Right ventricle myocardium inferior (tissue), 1 donor: ENCODE measurements around the gene TRAPPC10. TPM values are rescaled to one million over a fixed set of nuclear protein-coding genes. Genes with fewer than 3 reads are reported as not detected.

ENCODE experiments used
- ATAC-seq: fragments of 200-7000 bp; cut with Tn5 transposase; one replicate; pipeline ENCODE4 v1.9.1; 2020; ENCODE audit warnings: mild to moderate bottlenecking, moderate library complexity
- DNase-seq: peaks from one replicate; pipeline ENCODE4 v3.0.0; 2021; ENCODE audit errors: missing footprints
- intact Hi-C: fragments of 100-400 bp; cut with DNase I; formaldehyde crosslinking; loops from one replicate; pipeline ENCODE4 v1.11.0; 2022
- total RNA-seq: library from RNA; stranded (reverse); fragmentation: NEBNext Ultra II Directional; extraction: Animal tissue kit (Norgen Biotek cat#: 25700); gene quantifications from one replicate; pipeline ENCODE4 v1.2.1, GENCODE V29; 2021
- donor health status: DM: no; HTN: yes; CAD: no; lungs with severe emphysema.

Gene TRAPPC10
- total RNA-seq, 1 donor from 2014 or later, result 20.3 TPM

DNA sequence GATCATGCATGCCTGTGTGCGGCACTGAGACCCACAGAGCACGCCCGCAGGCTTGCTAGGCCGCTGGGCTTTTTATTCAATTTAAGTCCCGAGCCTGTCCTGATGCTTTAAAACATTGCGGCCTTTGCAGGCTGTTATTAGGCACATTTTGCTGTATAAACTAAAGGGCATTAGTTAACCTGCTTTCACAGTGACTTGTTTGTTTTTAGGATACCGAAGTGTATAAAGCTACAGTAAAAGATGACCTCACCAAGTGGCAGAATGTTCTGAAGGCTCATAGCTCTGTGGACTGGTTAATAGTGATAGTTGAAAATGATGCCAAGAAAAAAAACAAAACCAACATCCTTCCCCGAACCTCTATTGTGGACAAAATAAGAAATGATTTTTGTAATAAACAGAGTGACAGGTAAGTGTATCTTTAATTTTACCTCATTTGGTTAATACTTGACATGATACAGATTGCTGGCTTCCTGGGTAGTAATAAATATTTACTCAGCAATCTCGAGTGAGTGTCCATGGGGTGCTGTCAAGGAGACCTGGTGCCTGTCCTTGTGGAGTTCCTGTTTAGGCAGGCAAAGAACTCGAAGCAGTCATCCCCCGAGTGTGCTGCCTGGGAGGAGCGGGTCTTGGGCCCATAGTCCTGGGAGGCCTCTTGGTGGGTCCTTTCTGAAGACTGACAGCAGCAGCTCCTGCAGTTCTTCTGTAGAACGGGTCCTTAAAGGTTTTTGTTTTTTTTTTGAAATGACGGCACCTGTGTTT is 40.1 kb downstream of the TRAPPC10 start:
- DNase-seq, result no peak
- intact Hi-C loops, result no loop called here
- peak; percentile 47 for ATAC-seq

GRCh38 chr21:44052830-44053226 is 40.7 kb downstream of the TRAPPC10 start:
- DNase-seq (no peak), ATAC-seq (no peak)
- intact Hi-C loops, result no loop called here

DNA sequence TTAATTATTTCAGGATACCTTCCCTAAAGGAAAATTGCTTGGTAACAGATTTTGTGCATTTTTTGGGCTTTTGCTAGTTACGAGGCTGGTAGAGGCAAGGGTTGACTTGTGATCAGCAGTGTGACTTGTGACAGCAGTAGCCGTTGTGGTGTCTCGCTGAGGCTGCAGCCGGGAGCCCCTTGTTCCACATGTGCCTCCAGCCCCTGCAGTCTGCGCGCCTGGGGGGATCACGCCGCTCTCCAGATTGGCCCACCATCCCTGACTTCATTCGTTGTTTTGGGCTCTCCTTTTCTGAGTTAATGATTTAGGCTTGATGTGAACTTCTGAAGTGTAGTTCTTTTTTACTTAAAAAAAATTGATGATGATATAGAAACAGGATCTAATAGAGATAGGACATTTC is 41.5 kb downstream of the TRAPPC10 start:
- ATAC-seq (no peak), DNase-seq (no peak)
- intact Hi-C loops, result no loop called here

GRCh38 chr21:44054710-44055109 is 42.6 kb downstream of the TRAPPC10 start:
- DNase-seq (no peak), ATAC-seq (no peak)
- intact Hi-C loops, result no loop called here

GRCh38 chr21:44057055-44057454 is 44.9 kb downstream of the TRAPPC10 start:
- no peak for DNase-seq
- intact Hi-C loops, result no loop called here
- ATAC-seq, result no peak

- intact Hi-C loops, result no loop called here
- no peak for DNase-seq
- no peak for ATAC-seq
These were observed 46.0 kb downstream of the TRAPPC10 start for GRCh38 chr21:44057960-44058651.

- intact Hi-C loops, result no loop called here
- DNase-seq (no peak), ATAC-seq (no peak)
These were observed 46.5 kb downstream of the TRAPPC10 start for GRCh38 chr21:44058652-44058964.

- DNase-seq (no peak), ATAC-seq (no peak)
- intact Hi-C loops, result no loop called here
These were observed 46.9 kb downstream of the TRAPPC10 start for GRCh38 chr21:44058981-44059380.

- ATAC-seq (no peak), DNase-seq (no peak)
- intact Hi-C loops, result no loop called here
These were observed 47.6 kb downstream of the TRAPPC10 start for GRCh38 chr21:44059710-44060109.

DNA sequence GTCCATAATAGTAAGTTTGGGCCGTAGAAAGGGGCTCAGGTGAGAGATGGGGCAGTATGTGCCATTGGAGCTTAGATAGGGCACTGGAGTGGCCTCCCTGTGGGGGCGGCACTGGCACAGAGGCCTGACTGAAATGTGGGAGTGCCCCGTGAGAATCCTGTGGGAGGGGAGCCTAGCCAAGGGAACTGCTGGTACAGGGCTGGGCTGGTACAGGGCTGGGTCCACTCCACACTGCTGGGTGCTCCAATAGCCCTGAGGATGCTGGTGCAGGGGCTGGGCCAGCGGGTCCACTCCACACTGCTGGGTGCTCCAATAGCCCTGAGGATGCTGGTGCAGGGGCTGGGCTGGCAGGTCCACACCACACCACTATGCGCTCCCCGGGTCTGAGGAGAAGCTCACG is 50.3 kb downstream of the TRAPPC10 start:
- no peak for ATAC-seq
- intact Hi-C loops, result no loop called here
- DNase-seq, result no peak

GRCh38 chr21:44063151-44063912 is 51.2 kb downstream of the TRAPPC10 start:
- no peak for DNase-seq
- intact Hi-C loops, result no loop called here
- ATAC-seq, result no peak

- intact Hi-C loops, result no loop called here
- no peak for ATAC-seq
- DNase-seq, result no peak
These were observed 52.8 kb downstream of the TRAPPC10 start for GRCh38 chr21:44064852-44065403.

- intact Hi-C loops, result no loop called here
- DNase-seq (no peak), ATAC-seq (no peak)
These were observed 53.3 kb downstream of the TRAPPC10 start for GRCh38 chr21:44065428-44065827.

- DNase-seq (no peak), ATAC-seq (no peak)
- intact Hi-C loops, result no loop called here
These were observed 54.0 kb downstream of the TRAPPC10 start for GRCh38 chr21:44066116-44066515.

- DNase-seq (no peak), ATAC-seq (no peak)
These were observed 55.1 kb downstream of the TRAPPC10 start for GRCh38 chr21:44067011-44067839.

GRCh38 chr21:44070391-44070790 is 58.3 kb downstream of the TRAPPC10 start:
- DNase-seq, result no peak
- no peak for ATAC-seq
- intact Hi-C loops, result no loop called here

More at GRCh38 chr21:44067011-44067839, 55.1 kb downstream of the TRAPPC10 start:
- intact Hi-C loops, result no loop called here

- intact Hi-C loops, result no loop called here
- no peak for DNase-seq
- no peak for ATAC-seq
These were observed 59.4 kb downstream of the TRAPPC10 start for GRCh38 chr21:44071359-44072104.

DNA sequence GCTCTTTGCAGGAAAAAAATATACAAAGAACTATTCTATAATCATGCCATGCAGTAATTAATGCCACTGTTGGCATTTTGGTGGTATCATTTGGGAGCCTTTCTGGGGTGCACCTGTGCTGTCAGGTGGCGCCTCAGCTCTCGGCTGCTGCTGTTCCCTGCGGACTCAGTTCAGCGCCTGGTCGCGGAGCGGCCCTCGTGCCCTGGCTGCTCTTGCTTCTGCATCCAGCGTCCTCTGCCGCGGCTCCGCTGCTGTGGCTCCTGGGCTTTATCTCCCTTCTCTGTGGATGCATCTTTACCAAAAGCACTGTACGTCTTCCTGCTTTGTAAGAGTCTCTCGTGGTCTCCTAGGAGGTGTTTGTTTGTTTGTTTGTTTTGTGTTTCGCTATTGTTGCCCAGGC is 60.0 kb downstream of the TRAPPC10 start:
- ATAC-seq, result no peak

More for the DNA sequence above, 60.0 kb downstream of the TRAPPC10 start:
- intact Hi-C loops, result no loop called here
- no peak for DNase-seq
